ENCODE results near the gene FGD2.

The FGD2 gene

GRCh38 chr6:37061157-37061804, 55.8 kb downstream of the FGD2 start:
- DNase-seq: no peak

- no peak for DNase-seq
These were observed 57.0 kb downstream of the FGD2 start for GRCh38 chr6:37062424-37062823.

GRCh38 chr6:37068356-37069270, 63.2 kb downstream of the FGD2 start:
- DNase-seq: no peak

- no peak for DNase-seq
These were observed 64.2 kb downstream of the FGD2 start for GRCh38 chr6:37069639-37070038.

- peak; percentile 14 for DNase-seq
These were observed 67.1 kb downstream of the FGD2 start for GRCh38 chr6:37072526-37072925.

- DNase-seq: no peak
These were observed 68.8 kb downstream of the FGD2 start for GRCh38 chr6:37074053-37074827.

- DNase-seq: no peak
These were observed 71.9 kb downstream of the FGD2 start for GRCh38 chr6:37077191-37077904.

GRCh38 chr6:37077905-37078296, 72.4 kb downstream of the FGD2 start:
- DNase-seq: no peak

Data from MV-4-11 (cell line).